HEK293 (cell line): ENCODE data around the gene MARVELD1.

Source experiments
- CTCF ChIA-PET: fragments of 350-600 bp; formaldehyde crosslinking; extraction: SDS; loops from one replicate; lab custom pipeline; 2021; ENCODE audit warnings: antibody characterized with exemption; lab: Yijun Ruan, JAX
- POLR2A ChIA-PET: fragments of 300-600 bp; formaldehyde crosslinking; extraction: SDS; loops from one replicate; lab custom pipeline; 2020; ENCODE audit warnings: antibody characterized with exemption, inconsistent platforms; lab: Yijun Ruan, JAX
- H3K27ac ChIP-seq: fragments of 200-500 bp; sonication (Bioruptor generic); 2 replicates; pipeline ENCODE4 v1.5.1; 2014; ENCODE audit warnings: low read depth, low read length, control low read depth, inconsistent platforms; ENCODE audit errors: extremely low read depth
- H3K36me3 ChIP-seq, 2 experiments: fragments of 200-500 bp in 1 of 2; sonication (Bioruptor generic) in 1 of 2; 1 replicate in 1 of 2; 2 replicates in 1 of 2; pipeline ENCODE4 v1.5.1; 2014 to 2017; ENCODE audit warnings: inconsistent platforms in 2 of 2, low read length in 2 of 2; ENCODE audit not compliant: control insufficient read depth in 2 of 2, insufficient read depth in 1 of 2
- H3K4me1 ChIP-seq: fragments of 200-500 bp; sonication (Bioruptor generic); 2 replicates; pipeline ENCODE4 v1.5.1; 2014; ENCODE audit warnings: mild to moderate bottlenecking, low read length, inconsistent platforms; ENCODE audit not compliant: control insufficient read depth, insufficient read depth
- H3K4me3 ChIP-seq: 2 replicates; pipeline ENCODE4 v1.5.1; 2011; ENCODE audit warnings: low read depth, mild to moderate bottlenecking, control low read depth, low read length, moderate library complexity
- H3K9me3 ChIP-seq: fragments of 200-500 bp; sonication (Bioruptor generic); 2 replicates; pipeline ENCODE4 v1.5.1; 2014; ENCODE audit warnings: low read depth, low read length, inconsistent platforms; ENCODE audit not compliant: control insufficient read depth, insufficient read depth
- KLF1 ChIP-seq: fragments of 450-650 bp; formaldehyde crosslinking; IDR thresholded peaks from 2 replicates; pipeline ENCODE4 v1.5.1; 2016; ENCODE audit warnings: missing biosample characterization, missing genetic modification characterization
- KLF7 ChIP-seq: fragments of 450-650 bp; formaldehyde crosslinking; IDR thresholded peaks from 2 replicates; pipeline ENCODE4 v1.5.1; 2016; ENCODE audit warnings: missing biosample characterization, missing genetic modification characterization, borderline replicate concordance
- KLF8 ChIP-seq: fragments of 450-650 bp; formaldehyde crosslinking; IDR thresholded peaks from 2 replicates; pipeline ENCODE4 v1.5.1; 2016; ENCODE audit warnings: missing biosample characterization, missing genetic modification characterization
- MZF1 ChIP-seq: fragments of 450-650 bp; formaldehyde crosslinking; IDR thresholded peaks from 2 replicates; pipeline ENCODE4 v1.5.1; 2017; ENCODE audit warnings: missing biosample characterization, missing genetic modification characterization, borderline replicate concordance
- OSR2 ChIP-seq: fragments of 450-650 bp; formaldehyde crosslinking; IDR thresholded peaks from 2 replicates; pipeline ENCODE4 v1.5.1; 2016; ENCODE audit warnings: missing biosample characterization, missing genetic modification characterization
- OVOL3 ChIP-seq: fragments of 450-650 bp; formaldehyde crosslinking; IDR thresholded peaks from 2 replicates; pipeline ENCODE4 v1.5.1; 2016; ENCODE audit warnings: missing biosample characterization, missing genetic modification characterization
- SCRT1 ChIP-seq: fragments of 450-650 bp; formaldehyde crosslinking; IDR thresholded peaks from 2 replicates; pipeline ENCODE4 v1.5.1; 2016; ENCODE audit warnings: missing biosample characterization, missing genetic modification characterization, borderline replicate concordance
- SETDB1 ChIP-seq: IDR thresholded peaks from one replicate; pipeline ENCODE4 v1.6.1; 2017; ENCODE audit warnings: mild to moderate bottlenecking, low read length, moderate library complexity, mixed read lengths; ENCODE audit not compliant: insufficient read length
- YY1 ChIP-seq: fragments of 450-650 bp; formaldehyde crosslinking; IDR thresholded peaks from 2 replicates; pipeline ENCODE4 v1.5.1; 2018; ENCODE audit warnings: missing biosample characterization, missing genetic modification characterization
- ZBTB1 ChIP-seq: fragments of 450-650 bp; formaldehyde crosslinking; IDR thresholded peaks from 2 replicates; pipeline ENCODE4 v1.5.1; 2016; ENCODE audit warnings: missing biosample characterization, missing genetic modification characterization
- ZBTB21 ChIP-seq: fragments of 450-650 bp; formaldehyde crosslinking; IDR thresholded peaks from 2 replicates; pipeline ENCODE4 v1.5.1; 2017; ENCODE audit warnings: missing biosample characterization, missing genetic modification characterization
- ZNF138 ChIP-seq: fragments of 450-650 bp; formaldehyde crosslinking; IDR thresholded peaks from 2 replicates; pipeline ENCODE4 v1.5.1; 2016; ENCODE audit warnings: missing biosample characterization, missing genetic modification characterization, borderline replicate concordance
- ZNF214 ChIP-seq: fragments of 450-650 bp; formaldehyde crosslinking; IDR thresholded peaks from 2 replicates; pipeline ENCODE4 v1.5.1; 2017; ENCODE audit warnings: missing biosample characterization, mild to moderate bottlenecking, missing genetic modification characterization, borderline replicate concordance
- ZNF239 ChIP-seq: fragments of 450-650 bp; formaldehyde crosslinking; IDR thresholded peaks from 2 replicates; pipeline ENCODE4 v1.5.1; 2016; ENCODE audit warnings: missing biosample characterization, missing genetic modification characterization
- ZNF416 ChIP-seq: fragments of 450-650 bp; formaldehyde crosslinking; IDR thresholded peaks from 2 replicates; pipeline ENCODE4 v1.5.1; 2016; ENCODE audit warnings: missing biosample characterization, missing genetic modification characterization
- ZNF707 ChIP-seq: fragments of 450-650 bp; formaldehyde crosslinking; IDR thresholded peaks from 2 replicates; pipeline ENCODE4 v1.5.1; 2016; ENCODE audit warnings: missing biosample characterization, missing genetic modification characterization
- TF ChIP-seq, protein P1 (sequence below): fragments of 450-650 bp; formaldehyde crosslinking; conservative IDR thresholded peaks from 2 replicates; pipeline ENCODE4 v1.5.1; 2016; ENCODE audit warnings: low read depth, missing biosample characterization, missing genetic modification characterization
- TF ChIP-seq, protein P2 (sequence below): fragments of 450-650 bp; formaldehyde crosslinking; IDR thresholded peaks from 2 replicates; pipeline ENCODE4 v1.5.1; 2017; ENCODE audit warnings: missing biosample characterization, missing genetic modification characterization
- TF ChIP-seq, protein P3 (sequence below): fragments of 450-650 bp; formaldehyde crosslinking; IDR thresholded peaks from 2 replicates; pipeline ENCODE4 v1.5.1; 2016; ENCODE audit warnings: missing biosample characterization, missing genetic modification characterization

MARVELD1 gene

DNA sequence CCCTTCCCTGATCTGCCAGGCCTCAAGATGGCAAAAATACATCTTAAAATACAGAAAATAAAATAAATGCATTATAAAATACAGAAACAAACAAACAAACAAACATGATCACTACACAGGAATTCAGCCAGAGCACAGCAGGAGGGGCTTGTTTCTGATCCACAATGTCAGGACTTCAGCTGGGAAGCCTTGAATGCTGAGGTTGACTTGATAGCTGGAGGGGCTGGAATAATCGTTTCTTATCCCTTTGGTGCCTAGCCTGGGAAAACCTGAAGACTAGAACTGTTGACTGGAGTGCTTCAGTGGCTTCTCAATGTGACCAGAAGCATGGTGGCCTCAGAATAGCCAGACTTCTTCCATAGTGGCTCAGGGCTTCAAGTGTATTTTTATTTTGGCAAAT lies 9.2 kb upstream of the MARVELD1 start:
- Histone ChIP-seq H3K9me3 (no peaks in the 10 kb centered on the region), H3K4me3 (no peak overlapping the region), H3K27ac (no peak overlapping the region), H3K36me3 (no peaks in the 10 kb centered on the region), H3K4me1 (no peaks in the 10 kb centered on the region)
- ChIA-PET CTCF (interaction anchor here (0.6 to 20.4 kb wide), 9 partner anchors 9 to 341 kb away, joined by 3 to 487 read pairs (median 34); partner anchors contain the start of genes AVPI1 and ZFYVE27), POLR2A (interaction anchor here (0.9 kb wide), 1 partner anchor 9 kb away, joined by 3 read pairs; the partner anchor contains the start of gene MARVELD1)
- TF ChIP-seq ZBTB1 (tag by site-specific recombination), result no peak

GRCh38 chr10:97705006-97705670 lies 8.4 kb upstream of the MARVELD1 start:
- no peak overlapping the region for H3K4me3 ChIP-seq
- CTCF ChIA-PET, result interaction anchor here (0.6 to 20.4 kb wide), 9 partner anchors 8 to 341 kb away, joined by 3 to 487 read pairs (median 6); partner anchors contain the start of genes AVPI1, MARVELD1 and ZFYVE27
- H3K4me1 ChIP-seq, result no peaks in the 10 kb centered on the region
- peak; percentile 93 for TF ChIP-seq ZNF416 (tag by site-specific recombination)
- TF ChIP-seq YY1 (tag by site-specific recombination), result no peak
- TF ChIP-seq, all 188 proteins: peak for 1
- H3K9me3 ChIP-seq, result no peaks in the 10 kb centered on the region
- POLR2A ChIA-PET, result interaction anchor here (0.9 kb wide), 1 partner anchor 8 kb away, joined by 3 read pairs; the partner anchor contains the start of gene MARVELD1
- H3K36me3 ChIP-seq, result no peaks in the 10 kb centered on the region
- H3K27ac ChIP-seq, result no peak overlapping the region

DNA sequence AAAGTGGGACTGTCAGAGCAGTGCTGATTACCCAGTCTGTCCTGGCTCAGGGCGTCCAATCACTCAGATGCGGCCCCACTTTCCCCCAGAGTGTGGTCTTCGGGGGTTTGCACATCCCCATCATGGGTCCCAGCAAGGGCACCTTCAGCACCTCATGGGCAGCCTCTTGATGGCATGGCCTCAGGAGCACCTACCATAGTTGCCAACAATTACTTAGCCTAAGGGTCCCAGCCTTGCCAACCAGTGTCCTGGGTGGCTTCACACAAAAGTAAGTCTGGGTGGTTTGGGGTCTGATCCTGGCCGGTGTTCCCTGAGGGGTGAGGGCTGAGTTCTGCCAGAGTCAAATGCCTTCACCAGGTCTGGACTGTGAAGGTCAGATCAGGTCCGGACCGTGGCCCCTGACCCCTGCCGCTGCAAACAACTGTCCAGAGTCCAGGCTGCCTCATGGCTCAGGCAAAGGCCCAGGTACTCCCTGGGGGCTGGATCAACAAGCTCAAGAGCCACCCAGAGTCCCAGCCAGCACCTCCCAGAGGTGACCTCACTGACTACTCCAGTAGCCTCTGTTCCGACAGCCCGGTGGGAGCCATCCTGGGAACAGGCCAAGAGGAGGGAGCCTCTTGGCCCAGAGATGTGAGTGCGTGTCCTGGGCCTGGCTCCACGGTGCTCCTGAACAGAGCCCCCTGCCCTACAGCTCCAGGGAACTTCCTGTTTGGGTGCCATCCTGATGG lies 6.2 kb upstream of the MARVELD1 start:
- Histone ChIP-seq H3K4me1 (no peaks in the 10 kb centered on the region), H3K36me3 (no peaks in the 10 kb centered on the region), H3K27ac (no peak overlapping the region), H3K9me3 (no peaks in the 10 kb centered on the region), H3K4me3 (no peak overlapping the region)
- ChIA-PET CTCF (interaction anchor here (1.4 to 20.4 kb wide), 3 partner anchors 22 to 31 kb away, joined by 7 to 487 read pairs (median 67); partner anchors contain the start of gene ZFYVE27), POLR2A (no interaction called here)
- TF ChIP-seq, protein P1, sequence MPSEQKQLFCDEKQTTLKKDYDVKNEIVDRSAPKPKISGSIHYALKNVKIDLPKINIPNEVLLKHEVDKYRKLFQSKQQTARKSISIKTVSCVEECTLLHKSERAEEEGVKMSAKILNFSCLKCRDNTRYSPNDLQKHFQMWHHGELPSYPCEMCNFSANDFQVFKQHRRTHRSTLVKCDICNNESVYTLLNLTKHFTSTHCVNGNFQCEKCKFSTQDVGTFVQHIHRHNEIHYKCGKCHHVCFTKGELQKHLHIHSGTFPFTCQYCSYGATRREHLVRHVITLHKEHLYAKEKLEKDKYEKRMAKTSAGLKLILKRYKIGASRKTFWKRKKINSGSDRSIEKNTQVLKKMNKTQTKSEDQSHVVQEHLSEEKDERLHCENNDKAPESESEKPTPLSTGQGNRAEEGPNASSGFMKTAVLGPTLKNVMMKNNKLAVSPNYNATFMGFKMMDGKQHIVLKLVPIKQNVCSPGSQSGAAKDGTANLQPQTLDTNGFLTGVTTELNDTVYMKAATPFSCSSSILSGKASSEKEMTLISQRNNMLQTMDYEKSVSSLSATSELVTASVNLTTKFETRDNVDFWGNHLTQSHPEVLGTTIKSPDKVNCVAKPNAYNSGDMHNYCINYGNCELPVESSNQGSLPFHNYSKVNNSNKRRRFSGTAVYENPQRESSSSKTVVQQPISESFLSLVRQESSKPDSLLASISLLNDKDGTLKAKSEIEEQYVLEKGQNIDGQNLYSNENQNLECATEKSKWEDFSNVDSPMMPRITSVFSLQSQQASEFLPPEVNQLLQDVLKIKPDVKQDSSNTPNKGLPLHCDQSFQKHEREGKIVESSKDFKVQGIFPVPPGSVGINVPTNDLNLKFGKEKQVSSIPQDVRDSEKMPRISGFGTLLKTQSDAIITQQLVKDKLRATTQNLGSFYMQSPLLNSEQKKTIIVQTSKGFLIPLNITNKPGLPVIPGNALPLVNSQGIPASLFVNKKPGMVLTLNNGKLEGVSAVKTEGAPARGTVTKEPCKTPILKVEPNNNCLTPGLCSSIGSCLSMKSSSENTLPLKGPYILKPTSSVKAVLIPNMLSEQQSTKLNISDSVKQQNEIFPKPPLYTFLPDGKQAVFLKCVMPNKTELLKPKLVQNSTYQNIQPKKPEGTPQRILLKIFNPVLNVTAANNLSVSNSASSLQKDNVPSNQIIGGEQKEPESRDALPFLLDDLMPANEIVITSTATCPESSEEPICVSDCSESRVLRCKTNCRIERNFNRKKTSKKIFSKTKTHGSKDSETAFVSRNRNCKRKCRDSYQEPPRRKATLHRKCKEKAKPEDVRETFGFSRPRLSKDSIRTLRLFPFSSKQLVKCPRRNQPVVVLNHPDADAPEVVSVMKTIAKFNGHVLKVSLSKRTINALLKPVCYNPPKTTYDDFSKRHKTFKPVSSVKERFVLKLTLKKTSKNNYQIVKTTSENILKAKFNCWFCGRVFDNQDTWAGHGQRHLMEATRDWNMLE (tag by site-specific recombination), result no peak
- no peak for TF ChIP-seq ZBTB21 (tag by site-specific recombination)
- TF ChIP-seq SETDB1, result no peak
- TF ChIP-seq KLF7 (tag by site-specific recombination), result no peak
- TF ChIP-seq OSR2 (tag by site-specific recombination), result peak; percentile 40; the same call in 1 of the 2 replicates
- TF ChIP-seq ZNF707 (tag by site-specific recombination), result no peak
- TF ChIP-seq, protein P2, sequence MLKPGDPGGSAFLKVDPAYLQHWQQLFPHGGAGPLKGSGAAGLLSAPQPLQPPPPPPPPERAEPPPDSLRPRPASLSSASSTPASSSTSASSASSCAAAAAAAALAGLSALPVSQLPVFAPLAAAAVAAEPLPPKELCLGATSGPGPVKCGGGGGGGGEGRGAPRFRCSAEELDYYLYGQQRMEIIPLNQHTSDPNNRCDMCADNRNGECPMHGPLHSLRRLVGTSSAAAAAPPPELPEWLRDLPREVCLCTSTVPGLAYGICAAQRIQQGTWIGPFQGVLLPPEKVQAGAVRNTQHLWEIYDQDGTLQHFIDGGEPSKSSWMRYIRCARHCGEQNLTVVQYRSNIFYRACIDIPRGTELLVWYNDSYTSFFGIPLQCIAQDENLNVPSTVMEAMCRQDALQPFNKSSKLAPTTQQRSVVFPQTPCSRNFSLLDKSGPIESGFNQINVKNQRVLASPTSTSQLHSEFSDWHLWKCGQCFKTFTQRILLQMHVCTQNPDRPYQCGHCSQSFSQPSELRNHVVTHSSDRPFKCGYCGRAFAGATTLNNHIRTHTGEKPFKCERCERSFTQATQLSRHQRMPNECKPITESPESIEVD, result no peak
- TF ChIP-seq ZNF214, result no peak
- no peak for TF ChIP-seq OVOL3 (tag by site-specific recombination)
- TF ChIP-seq SCRT1, result no peak
- TF ChIP-seq KLF1, result no peak
- no peak for TF ChIP-seq MZF1
- TF ChIP-seq ZNF239 (tag by site-specific recombination), result no peak
- TF ChIP-seq ZNF138, result no peak
- TF ChIP-seq, protein P3, sequence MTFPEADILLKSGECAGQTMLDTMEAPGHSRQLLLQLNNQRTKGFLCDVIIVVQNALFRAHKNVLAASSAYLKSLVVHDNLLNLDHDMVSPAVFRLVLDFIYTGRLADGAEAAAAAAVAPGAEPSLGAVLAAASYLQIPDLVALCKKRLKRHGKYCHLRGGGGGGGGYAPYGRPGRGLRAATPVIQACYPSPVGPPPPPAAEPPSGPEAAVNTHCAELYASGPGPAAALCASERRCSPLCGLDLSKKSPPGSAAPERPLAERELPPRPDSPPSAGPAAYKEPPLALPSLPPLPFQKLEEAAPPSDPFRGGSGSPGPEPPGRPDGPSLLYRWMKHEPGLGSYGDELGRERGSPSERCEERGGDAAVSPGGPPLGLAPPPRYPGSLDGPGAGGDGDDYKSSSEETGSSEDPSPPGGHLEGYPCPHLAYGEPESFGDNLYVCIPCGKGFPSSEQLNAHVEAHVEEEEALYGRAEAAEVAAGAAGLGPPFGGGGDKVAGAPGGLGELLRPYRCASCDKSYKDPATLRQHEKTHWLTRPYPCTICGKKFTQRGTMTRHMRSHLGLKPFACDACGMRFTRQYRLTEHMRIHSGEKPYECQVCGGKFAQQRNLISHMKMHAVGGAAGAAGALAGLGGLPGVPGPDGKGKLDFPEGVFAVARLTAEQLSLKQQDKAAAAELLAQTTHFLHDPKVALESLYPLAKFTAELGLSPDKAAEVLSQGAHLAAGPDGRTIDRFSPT (tag by site-specific recombination), result no peak
- TF ChIP-seq KLF8, result no peak
